K562 (cell line): ENCODE results near the gene ACAD8. TPM values are rescaled to one million over a fixed set of nuclear protein-coding genes. Genes with fewer than 3 reads are reported as not detected.
A peak's percentile ranks its signal among the peaks of the same experiment; 100 is the strongest.

ENCODE experiments used
- ATF3 ChIP-seq, 2 experiments: fragments of 450-650 bp in 1 of 2; sonication (generic) in 1 of 2; formaldehyde crosslinking in 1 of 2; IDR thresholded peaks in 1 of 2; conservative IDR thresholded peaks in 1 of 2; 2 replicates each; pipeline versions ENCODE4 v1.6.1 to v1.8.1; 2016 to 2023; ENCODE audit warnings: mild to moderate bottlenecking in 2 of 2, moderate library complexity in 2 of 2, inconsistent platforms in 1 of 2, missing genetic modification reagents in 1 of 2
- CREM ChIP-seq: IDR thresholded peaks from 2 replicates; pipeline ENCODE4 v1.6.1; 2014; ENCODE audit warnings: antibody characterized with exemption, low read depth
- E2F5 ChIP-seq: sonication (generic); formaldehyde crosslinking; IDR thresholded peaks from 2 replicates; pipeline ENCODE4 v1.8.0; 2022; ENCODE audit warnings: mild to moderate bottlenecking, missing genetic modification reagents
- GTF3C2 ChIP-seq: IDR thresholded peaks from 3 replicates; pipeline ENCODE4 v1.6.1; 2011; ENCODE audit warnings: borderline replicate concordance, mild to moderate bottlenecking, moderate library complexity; ENCODE audit not compliant: insufficient read length; ENCODE audit errors: extremely low read depth
- HSF4 ChIP-seq: fragments of 250-450 bp; sonication (Bioruptor Pico); IDR thresholded peaks from 2 replicates; pipeline ENCODE4 v2.1.2; 2022; ENCODE audit warnings: mild to moderate bottlenecking, moderate library complexity, borderline replicate concordance
- NFIC ChIP-seq: fragments of 450-650 bp; IDR thresholded peaks from 2 replicates; pipeline ENCODE4 v1.6.1; 2017; ENCODE audit warnings: mild to moderate bottlenecking, inconsistent platforms
- PHF8 ChIP-seq: fragments of 200-600 bp; sonication (generic); IDR thresholded peaks from 2 replicates; pipeline ENCODE4 v1.6.1; 2012; ENCODE audit warnings: mixed run types, mild to moderate bottlenecking, inconsistent platforms, low read length, moderate library complexity, borderline replicate concordance
- POLR2AphosphoS2 ChIP-seq: IDR thresholded peaks from 2 replicates; pipeline ENCODE4 v1.6.1; 2012; ENCODE audit warnings: low read length, improper control_type of control experiment
- SLC30A9 ChIP-seq: fragments of 250-450 bp; sonication (Bioruptor Pico); IDR thresholded peaks from 2 replicates; pipeline ENCODE4 v1.8.0; 2022; ENCODE audit warnings: mild to moderate bottlenecking, moderate library complexity
- SMAD2 ChIP-seq: fragments of 150-350 bp; IDR thresholded peaks from 2 replicates; pipeline ENCODE4 v1.6.1; 2014; ENCODE audit warnings: low read depth, mild to moderate bottlenecking, low read length
- SNIP1 ChIP-seq: fragments of 450-650 bp; IDR thresholded peaks from 2 replicates; pipeline ENCODE4 v1.7.1; 2017; ENCODE audit warnings: low read depth, mild to moderate bottlenecking
- STAT6 ChIP-seq: sonication (generic); formaldehyde crosslinking; IDR thresholded peaks from 2 replicates; pipeline ENCODE4 v1.8.1; 2023; ENCODE audit warnings: mild to moderate bottlenecking, missing genetic modification reagents
- TCF3 ChIP-seq: sonication (generic); formaldehyde crosslinking; IDR thresholded peaks from 2 replicates; pipeline ENCODE4 v1.4.0; 2020; ENCODE audit warnings: mild to moderate bottlenecking, missing genetic modification reagents
- ZNF551 ChIP-seq: fragments of 250-450 bp; sonication (Bioruptor Pico); IDR thresholded peaks from 2 replicates; pipeline ENCODE4 v1.5.0; 2021; ENCODE audit warnings: mild to moderate bottlenecking, moderate library complexity
- ZNF644 ChIP-seq: fragments of 200-800 bp; sonication (Bioruptor generic); IDR thresholded peaks from 2 replicates; pipeline ENCODE4 v1.6.1; 2016; ENCODE audit warnings: low read depth, missing genetic modification characterization, missing compliant biosample characterization
- ZNF655 ChIP-seq: fragments of 250-450 bp; sonication (Bioruptor Pico); IDR thresholded peaks from 2 replicates; pipeline ENCODE4 v1.5.0; 2021
- polyA plus RNA-seq, 8 experiments: library from polyadenylated mRNA; depleted of rRNA in 4 of 8; stranded (reverse) in 5 of 8; unstranded in 3 of 8; fragments of >200 nt; fragmentation: Nextera tagmentation in 2 of 8; fragmentation: Illumina TruSeq in 1 of 8; extraction: Ambion mirVana in 2 of 8; extraction: Trizol in 1 of 8; gene quantifications; 2 replicates each; pipeline versions ENCODE4 v1.2.1 to v1.2.3, GENCODE V29; 2011 to 2014; ENCODE audit warnings: inconsistent platforms in 1 of 8, missing spikeins in 1 of 8
- total RNA-seq, 7 experiments: library from RNA; depleted of rRNA in 6 of 7; stranded (reverse); fragments of >200 nt in 6 of 7; fragmentation: Illumina TruSeq in 2 of 7; extraction: Trizol in 2 of 7; gene quantifications; 2 replicates each; pipeline versions ENCODE4 v1.2.1 to v1.2.3, GENCODE V29; 2011 to 2021; ENCODE audit warnings: low replicate concordance in 1 of 7

Gene ACAD8
- total and polyA plus RNA-seq, 9 of the 15 experiments (the other 6 are each of a cell fraction or from before 2014, with no cell fraction given): 6.5 to 34.1 (median 20.1) TPM

- TF ChIP-seq STAT6 (CRISPR knock-in tag) (0 out of 2 replicates have a peak, but pooled peaks have one; percentile 53), PHF8 (peak; percentile 72; the same call in 1 of the 2 replicates), SMAD2 (no peak), GTF3C2 (no peak), ATF3 (IDR thresholded peaks at IDR 0.05) (no peak), ATF3 (CRISPR knock-in tag; conservative IDR thresholded peaks at IDR 0.05) (no peak), NFIC (peak; percentile 21; the same call in 1 of the 2 replicates), E2F5 (CRISPR knock-in tag) (no peak), SLC30A9 (CRISPR knock-in tag) (no peak), ZNF644 (tag) (peak; percentile 88), SNIP1 (no peak), ZNF655 (CRISPR knock-in tag) (0 out of 2 replicates have a peak, but pooled peaks have one; percentile 46), TCF3 (CRISPR knock-in tag) (no peak), POLR2AphosphoS2 (no peak), ZNF551 (CRISPR knock-in tag) (no peak), CREM (peak; percentile 82), HSF4 (no peak)
These were observed at the start of gene ACAD8, which contains the start of gene THYN1 (continued) for GRCh38 chr11:134253188-134253993.
